HCT116 (cell line): ENCODE data around the gene RIMS4. TPM values are rescaled to one million over a fixed set of nuclear protein-coding genes. Genes with fewer than 3 reads are reported as not detected.

Experiments used
- ATAC-seq: fragments of 200-7000 bp; cut with Tn5 transposase; 2 replicates; pipeline ENCODE4 v1.9.1; 2020; ENCODE audit warnings: mild to moderate bottlenecking, moderate library complexity
- BruUV-seq: library from RNA; stranded (reverse); fragments of 400-500 nt; replicated peaks from 2 replicates; lab custom pipeline; 2021; lab: Mats Ljungman, UMichigan
- CTCF ChIA-PET: fragments of 300-600 bp; sonication (Branson Sonifier 250); formaldehyde crosslinking; loops from one replicate; lab custom pipeline; 2021; ENCODE audit warnings: antibody characterized with exemption; lab: Charles Lee
- POLR2A ChIA-PET: fragments of 300-600, 350-600 bp; sonication (Branson Sonifier 250); formaldehyde crosslinking; loops from one replicate; lab custom pipeline; 2021; ENCODE audit warnings: antibody characterized with exemption; lab: Charles Lee
- RAD21 ChIA-PET, 2 experiments: fragments of 300-600 bp; sonication (Branson Sonifier 250); formaldehyde crosslinking; loops; one replicate each; lab custom pipeline; 2023; ENCODE audit warnings: low total read pairs in 2 of 2; ENCODE audit not compliant: uncharacterized antibody in 2 of 2, unreplicated experiment in 2 of 2, low non-redundant PET in 1 of 2; lab: Charles Lee
- DNase-seq: peaks from one replicate; pipeline ENCODE4 v3.0.0-alpha.2; 2010; ENCODE audit warnings: low read depth, low spot score
- H2AFZ ChIP-seq: fragments of 200-600 bp; shearing (Covaris generic), sonication (generic); 2 replicates; pipeline ENCODE4 v1.6.1; 2017; ENCODE audit warnings: low read depth, mixed run types, mixed read lengths, antibody characterized with exemption, low read length; ENCODE audit not compliant: poor library complexity, severe bottlenecking
- H3K27ac ChIP-seq: 2 replicates; pipeline ENCODE4 v1.5.1; 2012; ENCODE audit warnings: low read depth, low read length
- H3K27me3 ChIP-seq: fragments of 200-600 bp; sonication (generic); 2 replicates; pipeline ENCODE4 v1.6.1; 2016; ENCODE audit warnings: mixed run types, low read length, mixed read lengths; ENCODE audit not compliant: insufficient read depth
- H3K36me3 ChIP-seq, 2 experiments: fragments of 200-500 bp in 1 of 2; fragments of 200-600 bp in 1 of 2; sonication (Bioruptor generic) in 1 of 2; sonication (generic) in 1 of 2; 2 replicates each; pipeline versions ENCODE4 v1.5.1 to v1.6.1; 2014 to 2016; ENCODE audit warnings: low read length in 2 of 2, inconsistent platforms in 1 of 2, mixed read lengths in 1 of 2, mixed run types in 1 of 2; ENCODE audit not compliant: insufficient read depth in 2 of 2, control insufficient read depth in 1 of 2
- H3K4me1 ChIP-seq, 2 experiments: fragments of 200-600 bp in 1 of 2; sonication (generic) in 1 of 2; 2 replicates each; pipeline versions ENCODE4 v1.5.1 to v1.6.1; 2012 to 2017; ENCODE audit warnings: low read length in 2 of 2, inconsistent platforms in 1 of 2, mild to moderate bottlenecking in 1 of 2, mixed read lengths in 1 of 2, mixed run types in 1 of 2, moderate library complexity in 1 of 2; ENCODE audit not compliant: insufficient read depth in 2 of 2, control insufficient read depth in 1 of 2
- H3K4me2 ChIP-seq: fragments of 200-600 bp; sonication (generic); 2 replicates; pipeline ENCODE4 v1.6.1; 2017; ENCODE audit warnings: mixed run types, low read length, mixed read lengths
- H3K4me3 ChIP-seq, 2 experiments: fragments of 200-600 bp in 1 of 2; sonication (generic) in 1 of 2; replicated peaks in 1 of 2; 2 replicates each; pipeline ENCODE4 v1.5.1; 2011 to 2016; ENCODE audit warnings: low read length in 2 of 2, control low read depth in 1 of 2, low read depth in 1 of 2, mild to moderate bottlenecking in 1 of 2, mixed read lengths in 1 of 2, mixed run types in 1 of 2
- H3K79me2 ChIP-seq: fragments of 200-600 bp; sonication (generic); 2 replicates; pipeline ENCODE4 v1.6.1; 2017; ENCODE audit warnings: mild to moderate bottlenecking, mixed run types, low read length, moderate library complexity, mixed read lengths; ENCODE audit not compliant: insufficient read depth
- H3K9ac ChIP-seq: fragments of 200-600 bp; sonication (generic); 2 replicates; pipeline ENCODE4 v1.6.1; 2016; ENCODE audit warnings: low read length, mixed read lengths
- H3K9me2 ChIP-seq: fragments of 200-600 bp; sonication (generic), shearing (Covaris generic); 2 replicates; pipeline ENCODE4 v1.6.1; 2017; ENCODE audit warnings: mixed run types, mild to moderate bottlenecking, moderate library complexity; ENCODE audit not compliant: insufficient read depth
- H3K9me3 ChIP-seq, 2 experiments: fragments of 200-500 bp in 1 of 2; fragments of 200-600 bp in 1 of 2; sonication (Bioruptor generic) in 1 of 2; sonication (generic) in 1 of 2; 2 replicates each; pipeline ENCODE4 v1.6.1; 2014 to 2017; ENCODE audit warnings: low read length in 2 of 2, mixed read lengths in 2 of 2, inconsistent platforms in 1 of 2, low read depth in 1 of 2, mild to moderate bottlenecking in 1 of 2, mixed run types in 1 of 2, moderate library complexity in 1 of 2; ENCODE audit not compliant: control insufficient read depth in 1 of 2, insufficient read depth in 1 of 2
- H4K20me1 ChIP-seq: fragments of 200-600 bp; sonication (generic), shearing (Covaris generic); 2 replicates; pipeline ENCODE4 v1.6.1; 2017; ENCODE audit warnings: mixed run types, mild to moderate bottlenecking, moderate library complexity; ENCODE audit not compliant: insufficient read depth
- ATF3 ChIP-seq: IDR thresholded peaks from 2 replicates; pipeline ENCODE4 v1.6.1; 2012
- ELF1 ChIP-seq: IDR thresholded peaks from 2 replicates; pipeline ENCODE4 v1.6.1; 2012; ENCODE audit warnings: low read depth, borderline replicate concordance
- POLR2A ChIP-seq: IDR thresholded peaks from 2 replicates; pipeline ENCODE4 v1.7.0; 2011; ENCODE audit warnings: borderline replicate concordance; ENCODE audit not compliant: insufficient read depth, insufficient read length; ENCODE audit errors: extremely low read depth
- POLR2AphosphoS5 ChIP-seq: IDR thresholded peaks from 2 replicates; pipeline ENCODE4 v1.6.1; 2011; ENCODE audit warnings: mild to moderate bottlenecking, low read depth, low read length, moderate library complexity
- REST ChIP-seq: IDR thresholded peaks from 2 replicates; pipeline ENCODE4 v1.6.1; 2012; ENCODE audit warnings: low read depth
- SP1 ChIP-seq: IDR thresholded peaks from 2 replicates; pipeline ENCODE4 v1.6.1; 2012; ENCODE audit warnings: low read depth
- SRF ChIP-seq: IDR thresholded peaks from 2 replicates; pipeline ENCODE4 v1.6.1; 2012; ENCODE audit warnings: low read depth
- intact Hi-C: fragments of 100-400 bp; cut with micrococcal nuclease; formaldehyde crosslinking; loops from 2 replicates; pipeline ENCODE4 v1.10.0; 2022
- total RNA-seq: library from RNA; stranded (reverse); gene quantifications from one replicate; pipeline ENCODE4 v1.2.1, GENCODE V29; 2021; ENCODE audit not compliant: unreplicated experiment
- TF ChIP-seq, protein P1 (sequence below): IDR thresholded peaks from 2 replicates; pipeline ENCODE4 v1.6.1; 2012

The RIMS4 gene
- total RNA-seq, 1 experiment from 2014 or later = 0.05 TPM

DNA sequence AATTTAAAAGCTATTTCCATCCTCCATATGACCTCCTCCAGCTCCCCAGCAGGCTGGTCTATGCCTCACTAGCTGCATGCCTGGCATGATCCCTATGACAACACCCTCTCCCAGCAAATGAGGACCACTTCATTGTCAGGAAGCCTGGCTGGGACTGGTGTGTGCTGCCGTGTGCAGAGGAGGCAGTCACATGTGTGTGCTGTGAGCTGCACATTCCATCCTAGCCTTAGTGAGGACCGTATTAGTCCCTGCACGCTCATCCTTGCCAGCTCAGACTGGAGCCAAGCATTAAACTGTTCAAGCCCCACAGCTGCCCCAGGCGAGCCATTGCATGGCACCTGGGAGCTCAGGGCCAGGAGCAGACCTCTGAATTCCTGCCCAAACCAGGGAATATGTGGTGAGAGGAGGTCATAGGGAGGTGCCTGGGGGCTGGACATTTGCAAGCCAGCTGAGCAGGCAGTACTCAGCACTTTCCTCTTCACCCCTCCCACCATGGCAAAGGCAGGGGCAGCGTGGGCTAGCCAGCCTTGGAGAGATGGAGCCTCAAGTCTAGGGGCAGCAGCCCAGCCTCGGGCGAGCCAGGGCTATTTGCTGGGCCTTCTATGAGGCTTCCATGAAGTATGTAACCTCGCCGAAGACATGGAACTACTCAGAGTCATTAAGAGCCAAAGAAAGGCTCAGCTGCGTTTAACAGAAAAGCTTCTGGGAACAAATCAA is 103.9 kb downstream of the RIMS4 start:
- Histone ChIP-seq H3K4me1 (peaks cover 3 to 13% of the 10 kb centered on the region in 2 experiments; a peak in 3 of 4 replicates), H3K4me2 (no peak overlapping the region), H3K27ac (no peak overlapping the region)
- intact Hi-C loops = no loop called here
- RAD21 ChIA-PET = no interaction called here
- CTCF ChIA-PET = no interaction called here
- TF ChIP-seq REST = no peak
- no peak for TF ChIP-seq ELF1
- no peak for TF ChIP-seq SRF
- TF ChIP-seq POLR2A = no peak
- no peak for TF ChIP-seq POLR2AphosphoS5
- no peak for TF ChIP-seq ATF3
- TF ChIP-seq SP1 = no peak
- TF ChIP-seq, protein P1, sequence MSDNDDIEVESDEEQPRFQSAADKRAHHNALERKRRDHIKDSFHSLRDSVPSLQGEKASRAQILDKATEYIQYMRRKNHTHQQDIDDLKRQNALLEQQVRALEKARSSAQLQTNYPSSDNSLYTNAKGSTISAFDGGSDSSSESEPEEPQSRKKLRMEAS = no peak
- TF ChIP-seq, all 23 proteins: peak for 0
- POLR2A ChIA-PET = no interaction called here
- DNase-seq = no peak
- Histone ChIP-seq H3K9ac (no peak overlapping the region), H3K36me3 (no peaks in the 10 kb centered on the region), H3K27me3 (no peaks in the 10 kb centered on the region), H2AFZ (no peak overlapping the region), H4K20me1 (no peaks in the 10 kb centered on the region), H3K9me3 (no peaks in the 10 kb centered on the region), H3K9me2 (no peaks in the 10 kb centered on the region), H3K79me2 (no peaks in the 10 kb centered on the region), H3K4me3 (no peak overlapping the region)
- no peak for ATAC-seq
- no TSS peak for BruUV-seq
